KOPT-K1 (cell line): ENCODE results near the gene CDK1.

ENCODE experiments used
- H3K27ac ChIP-seq: fragments of 200-600 bp; sonication (generic); 2 replicates; pipeline ENCODE4 v1.5.1; 2016; ENCODE audit warnings: antibody characterized with exemption, mild to moderate bottlenecking, low read depth, low read length; ENCODE audit not compliant: poor library complexity, severe bottlenecking
- H3K36me3 ChIP-seq: fragments of 200-600 bp; sonication (generic); 2 replicates; pipeline ENCODE4 v1.5.1; 2017; ENCODE audit warnings: antibody characterized with exemption, mild to moderate bottlenecking, low read length, moderate library complexity; ENCODE audit not compliant: insufficient read depth
- H3K9me3 ChIP-seq: fragments of 200-600 bp; sonication (generic); 2 replicates; pipeline ENCODE4 v1.5.1; 2017; ENCODE audit warnings: antibody characterized with exemption, low read length, mild to moderate bottlenecking; ENCODE audit not compliant: insufficient read depth, poor library complexity, severe bottlenecking

CDK1 gene

GRCh38 chr10:60757420-60757895, 20.8 kb upstream of the CDK1 start:
- H3K36me3 ChIP-seq, result no peaks in the 10 kb centered on the region
- H3K9me3 ChIP-seq, result no peaks in the 10 kb centered on the region
- H3K27ac ChIP-seq, result no peak overlapping the region

- no peak overlapping the region for H3K27ac ChIP-seq
- no peaks in the 10 kb centered on the region for H3K36me3 ChIP-seq
- no peaks in the 10 kb centered on the region for H3K9me3 ChIP-seq
These were observed 19.1 kb upstream of the CDK1 start for GRCh38 chr10:60759181-60759580.

GRCh38 chr10:60760711-60761210, 17.5 kb upstream of the CDK1 start:
- Histone ChIP-seq H3K36me3 (no peaks in the 10 kb centered on the region), H3K27ac (no peak overlapping the region)

GRCh38 chr10:60762554-60762953, 15.7 kb upstream of the CDK1 start:
- Histone ChIP-seq H3K27ac (no peak overlapping the region), H3K9me3 (no peaks in the 10 kb centered on the region), H3K36me3 (no peaks in the 10 kb centered on the region)

More at GRCh38 chr10:60760711-60761210, 17.5 kb upstream of the CDK1 start:
- H3K9me3 ChIP-seq, result no peaks in the 10 kb centered on the region

DNA sequence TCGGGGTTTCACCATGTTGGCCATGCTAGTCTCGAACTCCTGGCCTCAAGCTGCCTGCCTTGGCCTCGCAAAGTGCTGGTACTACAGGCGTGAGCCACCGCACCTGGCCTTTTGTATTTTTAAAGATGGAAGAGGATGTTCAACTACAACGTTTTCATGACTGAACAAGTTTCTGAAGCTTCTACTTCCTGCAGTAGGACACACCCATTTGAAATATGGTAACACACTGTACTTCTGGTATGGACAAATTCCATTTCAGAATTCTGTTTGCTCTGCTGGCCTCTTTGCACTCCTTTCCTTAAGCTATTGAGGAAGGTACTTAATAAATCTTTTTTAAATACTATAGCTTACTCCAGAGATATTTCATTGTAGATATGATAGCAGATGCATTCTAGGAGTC, 10.9 kb upstream of the CDK1 start:
- H3K36me3 ChIP-seq, result no peaks in the 10 kb centered on the region
- no peaks in the 10 kb centered on the region for H3K9me3 ChIP-seq
- no peak overlapping the region for H3K27ac ChIP-seq

DNA sequence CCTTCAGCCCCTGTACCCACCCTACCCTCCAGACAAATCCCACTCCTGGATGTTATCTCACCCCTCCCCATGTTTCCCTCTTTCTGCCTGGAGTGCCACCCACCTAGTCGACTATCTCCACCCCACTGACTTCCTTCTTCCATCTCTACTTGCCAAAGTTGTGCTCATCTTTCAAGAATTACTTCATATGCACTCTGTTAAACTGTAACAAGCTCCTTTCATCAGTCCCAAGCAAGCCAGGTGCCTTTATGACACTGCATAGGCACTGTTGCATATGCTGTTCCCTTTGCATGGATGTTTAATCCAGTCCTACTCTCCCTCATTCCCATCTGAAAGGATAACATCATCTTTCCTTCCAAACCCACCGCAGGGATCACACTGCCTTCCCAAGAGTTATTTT, 8.9 kb upstream of the CDK1 start:
- Histone ChIP-seq H3K9me3 (no peaks in the 10 kb centered on the region), H3K36me3 (no peaks in the 10 kb centered on the region), H3K27ac (no peak overlapping the region)

- H3K27ac ChIP-seq, result peak overlapping the region; percentile 94
- H3K9me3 ChIP-seq, result no peaks in the 10 kb centered on the region
These were observed 523 bp upstream of the CDK1 start for GRCh38 chr10:60777696-60778213.

GRCh38 chr10:60778971-60779796, 906 bp downstream of the CDK1 start:
- Histone ChIP-seq H3K9me3 (no peaks in the 10 kb centered on the region), H3K36me3 (peaks cover 45% of the 10 kb centered on the region), H3K27ac (peak overlapping the region; percentile 94)

More at GRCh38 chr10:60777696-60778213, 523 bp upstream of the CDK1 start:
- peaks cover 31% of the 10 kb centered on the region for H3K36me3 ChIP-seq

GRCh38 chr10:60781661-60782060, 3.4 kb downstream of the CDK1 start:
- Histone ChIP-seq H3K36me3 (peaks cover 70% of the 10 kb centered on the region), H3K27ac (no peak overlapping the region), H3K9me3 (no peaks in the 10 kb centered on the region)

GRCh38 chr10:60784641-60785040, 6.4 kb downstream of the CDK1 start:
- Histone ChIP-seq H3K36me3 (peaks cover 100% of the 10 kb centered on the region), H3K27ac (no peak overlapping the region), H3K9me3 (no peaks in the 10 kb centered on the region)

DNA sequence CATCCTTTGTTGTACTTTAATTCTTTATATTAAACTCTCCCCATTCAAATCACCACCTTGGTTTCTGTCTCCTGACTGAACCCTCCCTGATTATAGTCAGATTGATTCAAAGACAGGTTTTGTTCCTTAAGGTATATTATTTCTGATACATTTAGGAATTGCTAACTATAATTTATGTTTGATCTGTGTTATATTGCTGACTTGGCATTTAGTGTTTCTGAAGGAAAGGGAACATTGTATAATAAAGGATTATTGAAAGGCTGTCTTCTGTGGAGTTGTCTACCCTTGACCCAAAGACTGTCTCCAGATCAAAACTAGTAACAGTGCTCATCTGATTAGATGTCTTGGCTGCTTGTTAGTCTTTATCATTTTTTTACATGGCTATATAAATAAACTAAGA, 10.3 kb downstream of the CDK1 start:
- H3K27ac ChIP-seq, result no peak overlapping the region
- peaks cover 100% of the 10 kb centered on the region for H3K36me3 ChIP-seq

GRCh38 chr10:60789340-60789739, 11.1 kb downstream of the CDK1 start:
- Histone ChIP-seq H3K27ac (no peak overlapping the region), H3K36me3 (peaks cover 100% of the 10 kb centered on the region)

More for the DNA sequence above, 10.3 kb downstream of the CDK1 start:
- no peaks in the 10 kb centered on the region for H3K9me3 ChIP-seq

GRCh38 chr10:60794953-60795352, 16.7 kb downstream of the CDK1 start:
- H3K27ac ChIP-seq, result no peak overlapping the region
- peaks cover 93% of the 10 kb centered on the region for H3K36me3 ChIP-seq
- H3K9me3 ChIP-seq, result no peaks in the 10 kb centered on the region

More at GRCh38 chr10:60789340-60789739, 11.1 kb downstream of the CDK1 start:
- H3K9me3 ChIP-seq, result no peaks in the 10 kb centered on the region

DNA sequence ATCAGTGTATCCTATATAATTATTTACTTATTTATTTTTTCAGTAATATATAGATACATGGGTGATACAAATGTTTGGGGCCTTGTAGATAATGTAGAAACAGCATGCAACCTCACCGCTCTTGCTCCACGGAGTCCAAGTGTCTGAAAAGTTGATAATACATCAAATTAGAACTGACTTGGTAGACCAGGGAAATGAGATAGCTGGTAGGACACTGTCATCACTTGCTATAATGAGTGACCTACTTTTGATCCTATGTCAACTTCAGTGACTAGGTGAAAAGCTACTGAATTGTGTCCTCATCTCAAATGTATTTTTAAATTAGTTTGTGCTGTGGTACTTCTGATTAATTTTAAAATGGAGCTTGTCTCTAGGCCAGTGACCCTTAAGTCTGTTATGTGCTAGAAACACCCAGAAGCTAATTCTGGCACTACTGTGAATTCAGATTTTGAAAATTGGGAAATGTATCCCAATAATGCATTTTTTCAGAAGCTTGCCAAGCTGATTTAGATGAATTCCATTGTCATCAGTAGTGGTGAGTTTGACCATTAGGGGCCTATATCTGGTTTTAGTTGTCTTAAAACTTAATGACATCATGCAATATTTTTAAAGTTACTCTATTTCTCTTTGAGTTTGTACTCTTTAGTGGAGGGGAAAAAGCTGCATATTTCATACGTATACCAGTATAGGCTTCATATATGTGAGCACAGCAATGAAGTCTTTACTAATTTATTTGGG, 17.4 kb downstream of the CDK1 start:
- peaks cover 92% of the 10 kb centered on the region for H3K36me3 ChIP-seq
- no peak overlapping the region for H3K27ac ChIP-seq
- H3K9me3 ChIP-seq, result no peaks in the 10 kb centered on the region

DNA sequence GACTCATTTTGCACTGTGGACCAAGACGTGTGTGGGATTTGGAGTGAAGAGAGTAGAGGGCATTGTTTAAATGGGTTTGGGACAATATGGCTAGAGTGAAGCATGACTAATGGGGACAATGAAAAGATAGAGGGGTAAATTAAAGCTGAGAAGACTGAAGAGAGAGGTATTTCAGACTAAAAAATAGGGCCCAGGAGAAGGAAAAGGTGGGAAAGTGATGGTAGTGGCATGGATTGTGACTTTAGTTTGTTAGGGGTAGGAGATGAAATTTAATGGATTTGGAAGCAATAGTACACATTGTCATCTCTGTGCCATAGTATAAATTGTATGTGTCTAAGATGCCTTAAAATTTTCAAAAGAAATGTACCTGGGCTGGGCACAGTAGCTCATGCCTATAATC, 18.2 kb downstream of the CDK1 start:
- Histone ChIP-seq H3K36me3 (peaks cover 87% of the 10 kb centered on the region), H3K9me3 (no peaks in the 10 kb centered on the region), H3K27ac (no peak overlapping the region)
